IPS DF 19.7 (cell line): ENCODE data around the gene CDK8.
"Not testable (repeated sequence)": the region's sequence is repeated elsewhere in the genome, so short reads cannot be mapped to it uniquely, and the experiment has no call there.

ENCODE experiments used
- DNase-seq: peaks from one replicate; pipeline ENCODE4 v3.0.0-alpha.2; 2013; ENCODE audit warnings: low read depth, low spot score

The CDK8 gene

GRCh38 chr13:26253787-26254582 lies at the start of gene CDK8:
TSS of gene CDK8 (plus strand) at chr13:26254129. CDS start at chr13:26254642, 513 bp downstream.
- DNase-seq, result peak; percentile 72

- no peak for DNase-seq
These were observed 45.6 kb upstream of the CDK8 start for GRCh38 chr13:26208287-26208686.

GRCh38 chr13:26213345-26213744 lies 40.6 kb upstream of the CDK8 start:
- DNase-seq, result no peak

- no peak for DNase-seq
These were observed 39.9 kb upstream of the CDK8 start for GRCh38 chr13:26213982-26214381.

GRCh38 chr13:26216042-26216441 lies 37.9 kb upstream of the CDK8 start:
- DNase-seq, result no peak

GRCh38 chr13:26219726-26220125 lies 34.2 kb upstream of the CDK8 start:
- DNase-seq, result no peak

GRCh38 chr13:26220575-26220974 lies 33.4 kb upstream of the CDK8 start:
- DNase-seq, result no peak

GRCh38 chr13:26221399-26221720 lies 32.6 kb upstream of the CDK8 start:
- DNase-seq, result peak; percentile 9

GRCh38 chr13:26221721-26222519 lies 32.0 kb upstream of the CDK8 start, which contains the start of gene RNF6:
TSS of gene RNF6 (minus strand) at chr13:26222314. CDS start at chr13:26219649, 2,665 bp downstream.
- DNase-seq, result peak; percentile 99

- DNase-seq, result no peak
These were observed 31.3 kb upstream of the CDK8 start for GRCh38 chr13:26222520-26223046.

- no peak for DNase-seq
These were observed 27.9 kb upstream of the CDK8 start for GRCh38 chr13:26225896-26226617.

- DNase-seq, result no peak
These were observed 26.6 kb upstream of the CDK8 start for GRCh38 chr13:26227166-26227971.

GRCh38 chr13:26228096-26228495 lies 25.8 kb upstream of the CDK8 start:
- no peak for DNase-seq

GRCh38 chr13:26229080-26229615 lies 24.8 kb upstream of the CDK8 start:
- no peak for DNase-seq

- no peak for DNase-seq
These were observed 23.2 kb upstream of the CDK8 start for GRCh38 chr13:26230703-26231102.

- no peak for DNase-seq
These were observed 17.6 kb upstream of the CDK8 start for GRCh38 chr13:26236296-26236695.

GRCh38 chr13:26246154-26246553 lies 7.8 kb upstream of the CDK8 start:
- DNase-seq, result no peak

- DNase-seq, result no peak
These were observed 6.9 kb upstream of the CDK8 start for GRCh38 chr13:26247011-26247410.

GRCh38 chr13:26247608-26248007 lies 6.3 kb upstream of the CDK8 start:
- DNase-seq, result no peak

- no peak for DNase-seq
These were observed 4.4 kb upstream of the CDK8 start for GRCh38 chr13:26249551-26249950.

GRCh38 chr13:26252006-26252405 lies 1.9 kb upstream of the CDK8 start:
- DNase-seq, result not testable (repeated sequence)
